Kidney epithelial cell (primary cell): ENCODE results near the gene ASPSCR1. TPM values are rescaled to one million over a fixed set of nuclear protein-coding genes. Genes with fewer than 3 reads are reported as not detected.

Source experiments
- DNase-seq: peaks from one replicate; pipeline ENCODE4 v3.0.0-alpha.2; 2010; ENCODE audit warnings: low read depth
- H3K27me3 ChIP-seq: 2 replicates; pipeline ENCODE4 v1.6.0; 2011; ENCODE audit warnings: low read length; ENCODE audit not compliant: control insufficient read depth, insufficient read depth
- H3K36me3 ChIP-seq: 2 replicates; pipeline ENCODE4 v1.5.1; 2011; ENCODE audit warnings: low read length; ENCODE audit not compliant: control insufficient read depth, insufficient read depth
- H3K4me3 ChIP-seq: 2 replicates; pipeline ENCODE4 v1.5.1; 2011; ENCODE audit warnings: low read depth, mild to moderate bottlenecking, control low read depth, low read length
- CTCF ChIP-seq: IDR thresholded peaks from 2 replicates; pipeline ENCODE4 v1.5.1; 2011; ENCODE audit warnings: mild to moderate bottlenecking, moderate library complexity, low read length, control low read depth, inconsistent platforms; ENCODE audit not compliant: insufficient read depth, poor library complexity, severe bottlenecking
- total RNA-seq: library from RNA; depleted of rRNA; stranded (reverse); fragments of >200 nt; gene quantifications from 2 replicates; pipeline ENCODE4 v1.2.3, GENCODE V29; 2015

Gene ASPSCR1
- total RNA-seq, 1 donor from 2014 or later = 19.5 TPM

GRCh38 chr17:81934098-81934757 is 43.2 kb upstream of the ASPSCR1 start:
- H3K27me3 ChIP-seq = peaks cover under 1% of the 10 kb centered on the region
- TF ChIP-seq CTCF = no peak
- H3K36me3 ChIP-seq = peaks cover 2% of the 10 kb centered on the region
- no peak for DNase-seq
- no peak overlapping the region for H3K4me3 ChIP-seq

GRCh38 chr17:81934850-81935708 is 42.4 kb upstream of the ASPSCR1 start:
- Histone ChIP-seq H3K4me3 (no peak overlapping the region), H3K27me3 (peaks cover 9% of the 10 kb centered on the region), H3K36me3 (peaks cover 2% of the 10 kb centered on the region)
- no peak for TF ChIP-seq CTCF
- no peak for DNase-seq

GRCh38 chr17:81935709-81936084 is 41.7 kb upstream of the ASPSCR1 start:
- no peak for DNase-seq
- no peak for TF ChIP-seq CTCF
- Histone ChIP-seq H3K27me3 (peaks cover 13% of the 10 kb centered on the region), H3K4me3 (no peak overlapping the region), H3K36me3 (peaks cover 2% of the 10 kb centered on the region)

- no peak for DNase-seq
- H3K36me3 ChIP-seq = peaks cover 2% of the 10 kb centered on the region
- no peak overlapping the region for H3K4me3 ChIP-seq
- no peak for TF ChIP-seq CTCF
- peaks cover 34% of the 10 kb centered on the region for H3K27me3 ChIP-seq
Measured at GRCh38 chr17:81939218-81939617, 38.2 kb upstream of the ASPSCR1 start.

- DNase-seq = no peak
- no peak for TF ChIP-seq CTCF
- Histone ChIP-seq H3K36me3 (peaks cover 2% of the 10 kb centered on the region), H3K27me3 (peaks cover 39% of the 10 kb centered on the region), H3K4me3 (no peak overlapping the region)
Measured at GRCh38 chr17:81939881-81940385, 37.5 kb upstream of the ASPSCR1 start.
